Fibroblast of pulmonary artery (primary cell): ENCODE measurements around the gene MCM3AP.
"Not testable (repeated sequence)": the region's sequence is repeated elsewhere in the genome, so short reads cannot be mapped to it uniquely, and the experiment has no call there.

ENCODE experiments used
- DNase-seq: peaks from one replicate; pipeline ENCODE4 v3.0.0-alpha.2; 2010; ENCODE audit warnings: low read depth
- H3K4me3 ChIP-seq: replicated peaks from 2 replicates; pipeline ENCODE4 v1.5.1; 2011; ENCODE audit warnings: low read depth, mild to moderate bottlenecking, control low read depth, low read length, moderate library complexity
- CTCF ChIP-seq: IDR thresholded peaks from 2 replicates; pipeline ENCODE4 v1.5.1; 2011; ENCODE audit warnings: mild to moderate bottlenecking, control low read depth, low read length, inconsistent platforms; ENCODE audit errors: missing control alignments

The MCM3AP gene

GRCh38 chr21:46311568-46311967, 26.2 kb upstream of the MCM3AP start:
- DNase-seq: no peak
- no peak for TF ChIP-seq CTCF
- H3K4me3 ChIP-seq: no peak overlapping the region

GRCh38 chr21:46310260-46310659, 24.8 kb upstream of the MCM3AP start:
- not testable (repeated sequence) for DNase-seq, H3K4me3 ChIP-seq

- no peak for DNase-seq
- TF ChIP-seq CTCF: no peak
- no peak overlapping the region for H3K4me3 ChIP-seq
Measured at GRCh38 chr21:46308431-46308830, 23.0 kb upstream of the MCM3AP start.

GRCh38 chr21:46307625-46308024, 22.2 kb upstream of the MCM3AP start:
- no peak overlapping the region for H3K4me3 ChIP-seq
- TF ChIP-seq CTCF: no peak
- no peak for DNase-seq

- no peak overlapping the region for H3K4me3 ChIP-seq
- TF ChIP-seq CTCF: no peak
- no peak for DNase-seq
Measured at GRCh38 chr21:46304955-46305354, 19.5 kb upstream of the MCM3AP start.

- no peak for TF ChIP-seq CTCF
- no peak overlapping the region for H3K4me3 ChIP-seq
- no peak for DNase-seq
Measured at GRCh38 chr21:46304437-46304836, 19.0 kb upstream of the MCM3AP start.

- DNase-seq: no peak
- no peak overlapping the region for H3K4me3 ChIP-seq
- TF ChIP-seq CTCF: no peak
Measured at GRCh38 chr21:46301759-46302158, 16.3 kb upstream of the MCM3AP start.

- TF ChIP-seq CTCF: no peak
- H3K4me3 ChIP-seq: no peak overlapping the region
- DNase-seq: no peak
Measured at GRCh38 chr21:46299167-46299566, 13.8 kb upstream of the MCM3AP start.
